ENCODE results near the gene FBXW11. TPM values are rescaled to one million over a fixed set of nuclear protein-coding genes. Genes with fewer than 3 reads are reported as not detected.

Gene FBXW11
- polyA plus RNA-seq, 1 donor (not counting 4 experiments of a cell fraction or from before 2014, with no cell fraction given): 48.4 TPM

- Histone ChIP-seq H3K27ac (ENCODE audit: control insufficient read depth, insufficient read depth, low read length) (peak overlapping the region; percentile 96), H3K4me2 (ENCODE audit: control insufficient read depth, extremely low read depth, insufficient read depth, low read depth, low read length) (peak overlapping the region; percentile 95), H3K4me3 (ENCODE audit: control insufficient read depth in 2 of 3, extremely low read depth in 1 of 3, insufficient read depth in 2 of 3, low read depth in 1 of 3, low read length in 3 of 3) (peak overlapping the region; percentile 87 to 96 (median 88)), H4K20me1 (ENCODE audit: control insufficient read depth, extremely low read depth, insufficient read depth, low read length) (peaks cover 3% of the 10 kb centered on the region), H3K9me1 (ENCODE audit: control insufficient read depth, extremely low read depth, insufficient read depth, low read length) (no peaks in the 10 kb centered on the region), H3K9me3 (ENCODE audit: control insufficient read depth, low read depth, low read length) (no peaks in the 10 kb centered on the region), H3K36me3 (ENCODE audit: control insufficient read depth in 2 of 2, extremely low read depth in 1 of 2, insufficient read depth in 2 of 2, low read length in 2 of 2) (no peaks in the 10 kb centered on the region), H3K9ac (ENCODE audit: control insufficient read depth, extremely low read depth, insufficient read depth, low read length) (peak overlapping the region; percentile 94), H3K79me2 (ENCODE audit: control insufficient read depth, insufficient read depth, low read length) (peaks cover 41% of the 10 kb centered on the region), H3K4me1 (ENCODE audit: control insufficient read depth, extremely low read depth, insufficient read depth, low read length) (peaks cover 59% of the 10 kb centered on the region), H2AFZ (ENCODE audit: control insufficient read depth, low read length) (peak overlapping the region; percentile 98), H3K27me3 (ENCODE audit: control insufficient read depth, extremely low read depth, insufficient read depth, low read length) (no peaks in the 10 kb centered on the region)
- dilution Hi-C loops (cut with MboI; ENCODE audit: extremely low pct_ligation_motif_present, low sequenced_read_pairs): no loop called here
- no peak for DNase-seq (ENCODE audit: low read depth, low spot score)
- no peak for TF ChIP-seq EZH2 (IDR thresholded peaks at IDR 0.05; ENCODE audit: low read length)
- TF ChIP-seq, protein P1, sequence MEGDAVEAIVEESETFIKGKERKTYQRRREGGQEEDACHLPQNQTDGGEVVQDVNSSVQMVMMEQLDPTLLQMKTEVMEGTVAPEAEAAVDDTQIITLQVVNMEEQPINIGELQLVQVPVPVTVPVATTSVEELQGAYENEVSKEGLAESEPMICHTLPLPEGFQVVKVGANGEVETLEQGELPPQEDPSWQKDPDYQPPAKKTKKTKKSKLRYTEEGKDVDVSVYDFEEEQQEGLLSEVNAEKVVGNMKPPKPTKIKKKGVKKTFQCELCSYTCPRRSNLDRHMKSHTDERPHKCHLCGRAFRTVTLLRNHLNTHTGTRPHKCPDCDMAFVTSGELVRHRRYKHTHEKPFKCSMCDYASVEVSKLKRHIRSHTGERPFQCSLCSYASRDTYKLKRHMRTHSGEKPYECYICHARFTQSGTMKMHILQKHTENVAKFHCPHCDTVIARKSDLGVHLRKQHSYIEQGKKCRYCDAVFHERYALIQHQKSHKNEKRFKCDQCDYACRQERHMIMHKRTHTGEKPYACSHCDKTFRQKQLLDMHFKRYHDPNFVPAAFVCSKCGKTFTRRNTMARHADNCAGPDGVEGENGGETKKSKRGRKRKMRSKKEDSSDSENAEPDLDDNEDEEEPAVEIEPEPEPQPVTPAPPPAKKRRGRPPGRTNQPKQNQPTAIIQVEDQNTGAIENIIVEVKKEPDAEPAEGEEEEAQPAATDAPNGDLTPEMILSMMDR (optimal IDR thresholded peaks at IDR 0.05 in 1 of 3, IDR thresholded peaks at IDR 0.05 in 1 of 3, conservative IDR thresholded peaks at IDR 0.05 in 1 of 3; ENCODE audit: extremely low read depth in 1 of 3, insufficient read depth in 2 of 3, low read length in 3 of 3): no peak
- no peak for FAIRE-seq
Measured at GRCh38 chr5:172007175-172008110, 1.0 kb upstream of the FBXW11 start.

- Histone ChIP-seq H4K20me1 (ENCODE audit: control insufficient read depth, extremely low read depth, insufficient read depth, low read length) (peaks cover 3% of the 10 kb centered on the region), H3K27me3 (ENCODE audit: control insufficient read depth, extremely low read depth, insufficient read depth, low read length) (no peaks in the 10 kb centered on the region), H2AFZ (ENCODE audit: control insufficient read depth, low read length) (peak overlapping the region; percentile 64), H3K9me1 (ENCODE audit: control insufficient read depth, extremely low read depth, insufficient read depth, low read length) (no peaks in the 10 kb centered on the region), H3K27ac (ENCODE audit: control insufficient read depth, insufficient read depth, low read length) (peak overlapping the region; percentile 96), H3K4me2 (ENCODE audit: control insufficient read depth, extremely low read depth, insufficient read depth, low read depth, low read length) (peak overlapping the region; percentile 95), H3K36me3 (ENCODE audit: control insufficient read depth in 2 of 2, extremely low read depth in 1 of 2, insufficient read depth in 2 of 2, low read length in 2 of 2) (no peaks in the 10 kb centered on the region), H3K4me3 (ENCODE audit: control insufficient read depth in 2 of 3, extremely low read depth in 1 of 3, insufficient read depth in 2 of 3, low read depth in 1 of 3, low read length in 3 of 3) (peak overlapping the region; percentile 87 to 96 (median 88)), H3K79me2 (ENCODE audit: control insufficient read depth, insufficient read depth, low read length) (peaks cover 58% of the 10 kb centered on the region), H3K9ac (ENCODE audit: control insufficient read depth, extremely low read depth, insufficient read depth, low read length) (peak overlapping the region; percentile 94), H3K4me1 (ENCODE audit: control insufficient read depth, extremely low read depth, insufficient read depth, low read length) (peaks cover 60% of the 10 kb centered on the region), H3K9me3 (ENCODE audit: control insufficient read depth, low read depth, low read length) (no peaks in the 10 kb centered on the region)
- dilution Hi-C loops (cut with MboI; ENCODE audit: extremely low pct_ligation_motif_present, low sequenced_read_pairs): no loop called here
- FAIRE-seq (no peak), DNase-seq (ENCODE audit: low read depth, low spot score) (no peak)
- TF ChIP-seq EZH2 (IDR thresholded peaks at IDR 0.05; ENCODE audit: low read length): no peak
- TF ChIP-seq, protein P1 (optimal IDR thresholded peaks at IDR 0.05 in 1 of 3, IDR thresholded peaks at IDR 0.05 in 1 of 3, conservative IDR thresholded peaks at IDR 0.05 in 1 of 3; ENCODE audit: extremely low read depth in 1 of 3, insufficient read depth in 2 of 3, low read length in 3 of 3): no peak
Measured at GRCh38 chr5:172005708-172006320, 624 bp downstream of the FBXW11 start.

Data from keratinocyte (primary cell).